Mesenchymal stem cell (in vitro differentiated cells and primary cell): ENCODE measurements around the gene MAPK10.

ENCODE experiments used
- DNase-seq: peaks from one replicate; pipeline ENCODE4 v3.0.0-alpha.2; 2013
- H2AFZ ChIP-seq: one replicate; pipeline ENCODE4 v1.6.1; 2013; ENCODE audit warnings: low read depth, mild to moderate bottlenecking, control low read depth, inconsistent platforms, low read length, moderate library complexity
- H2AK5ac ChIP-seq: 2 replicates; pipeline ENCODE4 v1.6.1; 2013; ENCODE audit warnings: low read length, moderate library complexity, mild to moderate bottlenecking, inconsistent platforms; ENCODE audit not compliant: severe bottlenecking
- H2BK120ac ChIP-seq: one replicate; pipeline ENCODE4 v1.6.1; 2013; ENCODE audit warnings: low read depth, mild to moderate bottlenecking, inconsistent platforms, low read length, moderate library complexity
- H2BK12ac ChIP-seq, 2 experiments: one replicate each; pipeline ENCODE4 v1.6.1; 2013; ENCODE audit warnings: inconsistent platforms in 2 of 2, low read length in 2 of 2, mild to moderate bottlenecking in 2 of 2, moderate library complexity in 2 of 2, control low read depth in 1 of 2
- H2BK15ac ChIP-seq: one replicate; pipeline ENCODE4 v1.6.1; 2013; ENCODE audit warnings: mild to moderate bottlenecking, low read depth, inconsistent platforms; ENCODE audit not compliant: poor library complexity, severe bottlenecking
- H2BK5ac ChIP-seq: 2 replicates; pipeline ENCODE4 v1.6.1; 2013; ENCODE audit warnings: low read depth, mild to moderate bottlenecking, low read length, control low read depth, inconsistent platforms; ENCODE audit not compliant: poor library complexity, severe bottlenecking
- H3K14ac ChIP-seq, 2 experiments: one replicate each; pipeline ENCODE4 v1.6.1; 2013; ENCODE audit warnings: inconsistent platforms in 2 of 2, low read length in 2 of 2, control low read depth in 1 of 2, mild to moderate bottlenecking in 1 of 2, moderate library complexity in 1 of 2
- H3K18ac ChIP-seq, 2 experiments: one replicate each; pipeline ENCODE4 v1.6.1; 2013; ENCODE audit warnings: inconsistent platforms in 2 of 2, low read length in 2 of 2, control low read depth in 1 of 2, low read depth in 1 of 2, mild to moderate bottlenecking in 1 of 2
- H3K23ac ChIP-seq, 2 experiments: one replicate each; pipeline ENCODE4 v1.6.1; 2013; ENCODE audit warnings: inconsistent platforms in 2 of 2, low read length in 2 of 2, mild to moderate bottlenecking in 2 of 2, moderate library complexity in 2 of 2, control low read depth in 1 of 2
- H3K27ac ChIP-seq: 2 replicates; pipeline ENCODE4 v1.5.1; 2013; ENCODE audit warnings: mild to moderate bottlenecking, moderate library complexity, low read length, control low read depth, inconsistent platforms; ENCODE audit not compliant: poor library complexity, severe bottlenecking
- H3K27me3 ChIP-seq, 2 experiments: 2 replicates each; pipeline versions ENCODE4 v1.6.1 to v1.7.0; 2013; ENCODE audit warnings: low read length in 2 of 2, mild to moderate bottlenecking in 2 of 2, moderate library complexity in 2 of 2, control low read depth in 1 of 2, inconsistent platforms in 1 of 2; ENCODE audit not compliant: control insufficient read depth in 1 of 2, insufficient read depth in 1 of 2
- H3K36me3 ChIP-seq, 2 experiments: 2 replicates each; pipeline versions ENCODE4 v1.6.1 to v1.7.0; 2013; ENCODE audit warnings: low read length in 2 of 2, control low read depth in 1 of 2, inconsistent platforms in 1 of 2, low read depth in 1 of 2, mild to moderate bottlenecking in 1 of 2; ENCODE audit not compliant: insufficient read depth in 2 of 2, control insufficient read depth in 1 of 2
- H3K4ac ChIP-seq, 2 experiments: one replicate each; pipeline ENCODE4 v1.6.1; 2013; ENCODE audit warnings: inconsistent platforms in 2 of 2, low read length in 2 of 2, mild to moderate bottlenecking in 2 of 2, moderate library complexity in 2 of 2, control low read depth in 1 of 2, low read depth in 1 of 2
- H3K4me1 ChIP-seq: 2 replicates; pipeline ENCODE4 v1.6.1; 2013; ENCODE audit warnings: low read depth, low read length, control low read depth; ENCODE audit not compliant: control insufficient read depth, insufficient read depth
- H3K4me2 ChIP-seq: 2 replicates; pipeline ENCODE4 v1.6.1; 2013; ENCODE audit warnings: low read length, mild to moderate bottlenecking, inconsistent platforms; ENCODE audit not compliant: poor library complexity, severe bottlenecking
- H3K4me3 ChIP-seq, 2 experiments: 2 replicates each; pipeline versions ENCODE4 v1.5.1 to v1.7.0; 2013; ENCODE audit warnings: low read length in 2 of 2, mild to moderate bottlenecking in 2 of 2, control low read depth in 1 of 2, low read depth in 1 of 2; ENCODE audit not compliant: insufficient read depth in 1 of 2
- H3K79me1 ChIP-seq: replicated peaks from 2 replicates; pipeline ENCODE4 v1.6.1; 2013; ENCODE audit warnings: mild to moderate bottlenecking, control low read depth, low read length, inconsistent platforms; ENCODE audit not compliant: poor library complexity, severe bottlenecking
- H3K9ac ChIP-seq: 2 replicates; pipeline ENCODE4 v1.7.0; 2013; ENCODE audit warnings: mild to moderate bottlenecking, low read length, moderate library complexity
- H3K9me3 ChIP-seq: 2 replicates; pipeline ENCODE4 v1.7.0; 2013; ENCODE audit warnings: mild to moderate bottlenecking, low read length; ENCODE audit not compliant: control insufficient read depth
- H4K8ac ChIP-seq: one replicate; pipeline ENCODE4 v1.6.1; 2013; ENCODE audit warnings: inconsistent platforms, mild to moderate bottlenecking, low read length, moderate library complexity
- H4K91ac ChIP-seq: one replicate; pipeline ENCODE4 v1.6.1; 2013; ENCODE audit warnings: mild to moderate bottlenecking, low read length, inconsistent platforms
- WGBS: methylation state at CpG from one replicate; pipeline ENCODE4 v1.1.7; 2013; ENCODE audit warnings: mixed read lengths; 5-methylcytosine and 5-hydroxymethylcytosine counted together

Gene MAPK10

DNA sequence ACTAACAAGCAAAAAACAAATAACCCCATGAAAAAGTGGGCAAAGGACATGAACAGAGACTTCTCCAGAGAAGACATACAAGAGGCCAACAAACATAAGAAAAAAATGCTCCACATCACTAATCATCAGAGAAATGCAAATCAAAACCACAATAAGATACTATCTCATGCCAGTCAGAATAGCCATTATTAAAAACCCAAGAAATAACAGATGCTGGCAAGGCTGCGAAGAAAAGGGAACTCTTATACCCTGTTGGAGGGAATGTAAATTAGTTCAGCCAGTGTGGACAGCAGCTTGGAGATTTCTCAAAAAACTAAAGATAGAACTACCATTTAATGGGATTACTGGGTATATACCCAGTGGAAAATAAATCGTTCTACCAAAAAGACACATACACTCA, 79.6 kb downstream of the MAPK10 start:
- H2BK15ac ChIP-seq = no peak overlapping the region
- H2AFZ ChIP-seq = no peak overlapping the region
- no peaks in the 10 kb centered on the region for H3K27me3 ChIP-seq
- no peaks in the 10 kb centered on the region for H3K36me3 ChIP-seq
- no peak overlapping the region for H3K9ac ChIP-seq
- 100% methylated on average over 1 of the region's 2 CpGs for WGBS
- no peak for DNase-seq
- H3K4me3 ChIP-seq = no peak overlapping the region
- no peak overlapping the region for H3K4ac ChIP-seq
- no peak overlapping the region for H3K18ac ChIP-seq
- H3K4me1 ChIP-seq = no peaks in the 10 kb centered on the region
- no peak overlapping the region for H3K4me2 ChIP-seq
- H4K8ac ChIP-seq = no peak overlapping the region
- H2BK120ac ChIP-seq = no peak overlapping the region
- H3K14ac ChIP-seq = no peak overlapping the region
- no peaks in the 10 kb centered on the region for H3K9me3 ChIP-seq
- no peak overlapping the region for H2BK5ac ChIP-seq
- no peak overlapping the region for H4K91ac ChIP-seq
- H3K27ac ChIP-seq = no peak overlapping the region
- H3K79me1 ChIP-seq = no peaks in the 10 kb centered on the region
- no peak overlapping the region for H2BK12ac ChIP-seq
- no peak overlapping the region for H2AK5ac ChIP-seq
- no peak overlapping the region for H3K23ac ChIP-seq

GRCh38 chr4:86279293-86279960, 80.4 kb downstream of the MAPK10 start:
- Histone ChIP-seq H3K4me2 (no peak overlapping the region), H3K36me3 (no peaks in the 10 kb centered on the region), H3K79me1 (no peaks in the 10 kb centered on the region), H3K14ac (no peak overlapping the region), H2BK12ac (no peak overlapping the region), H3K23ac (no peak overlapping the region), H3K4me3 (no peak overlapping the region), H2BK120ac (no peak overlapping the region), H2AFZ (no peak overlapping the region), H3K27me3 (no peaks in the 10 kb centered on the region), H3K18ac (no peak overlapping the region), H3K9me3 (no peaks in the 10 kb centered on the region), H3K4me1 (no peaks in the 10 kb centered on the region), H3K9ac (no peak overlapping the region), H3K4ac (no peak overlapping the region), H4K91ac (no peak overlapping the region), H4K8ac (no peak overlapping the region), H2AK5ac (no peak overlapping the region), H2BK15ac (no peak overlapping the region), H3K27ac (no peak overlapping the region), H2BK5ac (no peak overlapping the region)
- 76% methylated on average over 4 of the region's 5 CpGs for WGBS
- no peak for DNase-seq

GRCh38 chr4:86278126-86278525, 81.7 kb downstream of the MAPK10 start:
- Histone ChIP-seq H3K9ac (no peak overlapping the region), H2BK12ac (no peak overlapping the region), H3K4me1 (no peaks in the 10 kb centered on the region), H2AFZ (no peak overlapping the region), H3K23ac (no peak overlapping the region), H3K4me2 (no peak overlapping the region), H3K36me3 (no peaks in the 10 kb centered on the region), H2BK5ac (no peak overlapping the region), H3K4me3 (no peak overlapping the region), H3K18ac (no peak overlapping the region), H2BK120ac (no peak overlapping the region), H3K27me3 (no peaks in the 10 kb centered on the region), H3K27ac (no peak overlapping the region), H4K8ac (no peak overlapping the region), H3K9me3 (no peaks in the 10 kb centered on the region), H3K14ac (no peak overlapping the region), H2AK5ac (no peak overlapping the region), H4K91ac (no peak overlapping the region), H2BK15ac (no peak overlapping the region), H3K79me1 (no peaks in the 10 kb centered on the region), H3K4ac (no peak overlapping the region)
- DNase-seq = no peak
- WGBS = 88% methylated on average over 2 of the region's 2 CpGs

DNA sequence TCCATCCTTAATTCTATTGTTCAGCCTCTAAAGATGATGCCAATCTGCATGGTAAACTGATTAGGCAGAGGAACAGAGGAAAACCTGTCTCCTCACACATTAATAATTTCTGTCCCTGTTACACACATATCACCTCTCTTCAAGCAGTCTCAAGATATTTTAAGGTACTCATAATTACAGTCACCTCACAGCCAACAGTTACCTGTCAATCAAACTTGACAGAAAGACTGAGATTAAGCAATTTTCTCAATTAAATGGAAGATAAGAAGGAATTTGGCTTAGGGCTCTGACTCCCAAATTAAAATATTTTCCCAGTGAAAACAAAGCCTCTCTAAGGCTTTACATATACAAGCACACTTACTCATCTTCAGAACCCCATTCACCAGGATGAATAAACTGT, 85.2 kb downstream of the MAPK10 start:
- Histone ChIP-seq H3K18ac (no peak overlapping the region), H3K4ac (no peak overlapping the region), H3K9ac (no peak overlapping the region), H3K14ac (no peak overlapping the region), H3K36me3 (no peaks in the 10 kb centered on the region), H2BK15ac (no peak overlapping the region), H4K8ac (no peak overlapping the region), H2AFZ (no peak overlapping the region), H3K27me3 (no peaks in the 10 kb centered on the region), H2BK120ac (no peak overlapping the region), H3K4me1 (no peaks in the 10 kb centered on the region), H3K4me3 (no peak overlapping the region), H3K79me1 (no peaks in the 10 kb centered on the region), H4K91ac (no peak overlapping the region), H3K23ac (no peak overlapping the region), H2BK5ac (no peak overlapping the region), H3K27ac (no peak overlapping the region), H3K4me2 (no peak overlapping the region), H3K9me3 (no peaks in the 10 kb centered on the region), H2BK12ac (no peak overlapping the region), H2AK5ac (no peak overlapping the region)
- DNase-seq = no peak
